Measurements from ENCODE around the gene CLMN. TPM values are rescaled to one million over a fixed set of nuclear protein-coding genes. Genes with fewer than 3 reads are reported as not detected.

The CLMN gene
- total and polyA plus RNA-seq, 2 experiments from 2014 or later, result 15.7 to 40.0 TPM

DNA sequence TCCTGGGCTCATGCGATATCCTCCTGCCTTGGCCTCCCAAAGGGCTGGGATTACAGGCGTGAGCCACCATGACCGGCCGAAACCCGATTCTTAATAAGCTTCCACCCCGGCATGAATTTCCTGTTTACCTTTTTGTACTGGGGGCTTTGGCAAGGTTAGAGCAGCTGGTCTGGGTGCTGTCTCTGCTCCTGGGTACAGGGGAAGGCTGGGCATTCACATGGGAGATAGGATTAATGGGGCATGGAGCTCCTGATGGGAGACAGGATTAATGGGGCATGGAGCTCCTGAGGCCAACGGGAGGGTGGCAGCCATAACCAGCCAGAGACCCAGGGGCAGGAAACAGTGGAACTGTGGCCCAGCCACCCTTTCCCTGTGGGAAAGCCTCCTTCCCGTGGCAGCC lies 92.9 kb downstream of the CLMN start:
- Histone ChIP-seq H3K9me3 (ENCODE audit: low read depth) (no peaks in the 10 kb centered on the region), H3K4me1 (ENCODE audit: insufficient read depth) (peaks cover 22% of the 10 kb centered on the region), H3K27ac (no peak overlapping the region), H3K36me3 (replicated peaks; ENCODE audit: insufficient read depth, low read depth) (no peaks in the 10 kb centered on the region), H3K79me2 (no peaks in the 10 kb centered on the region), H3K27me3 (no peaks in the 10 kb centered on the region), H3K4me3 (no peak overlapping the region), H2AFZ (no peak overlapping the region), H3K9me2 (replicated peaks; ENCODE audit: insufficient read depth) (no peaks in the 10 kb centered on the region), H3K4me2 (no peak overlapping the region), H4K20me1 (ENCODE audit: insufficient read depth, poor library complexity, severe bottlenecking) (no peaks in the 10 kb centered on the region)
- no peak for DNase-seq (ENCODE audit: low spot score)
- TF ChIP-seq CTCF (IDR thresholded peaks at IDR 0.05; ENCODE audit: poor library complexity) (no peak), EZH2phosphoT487 (IDR thresholded peaks at IDR 0.05; ENCODE audit: low read depth, severe bottlenecking, unreplicated experiment) (no peak), EZH2 (IDR thresholded peaks at IDR 0.05; ENCODE audit: borderline replicate concordance) (no peak)
- 73% methylated on average over 8 of the region's 8 CpGs for WGBS (ENCODE audit: low lambda C conversion rate, missing lambda C conversion rate)

GRCh38 chr14:95225251-95225887 lies 94.3 kb downstream of the CLMN start:
- Histone ChIP-seq H3K9me2 (replicated peaks; ENCODE audit: insufficient read depth) (no peaks in the 10 kb centered on the region), H3K27me3 (no peaks in the 10 kb centered on the region), H3K79me2 (no peaks in the 10 kb centered on the region), H3K4me2 (no peak overlapping the region), H3K27ac (no peak overlapping the region), H3K36me3 (replicated peaks; ENCODE audit: insufficient read depth, low read depth) (no peaks in the 10 kb centered on the region), H3K4me3 (no peak overlapping the region), H4K20me1 (ENCODE audit: insufficient read depth, poor library complexity, severe bottlenecking) (no peaks in the 10 kb centered on the region), H3K4me1 (ENCODE audit: insufficient read depth) (peaks cover 35% of the 10 kb centered on the region), H3K9me3 (ENCODE audit: low read depth) (no peaks in the 10 kb centered on the region), H2AFZ (no peak overlapping the region)
- no peak for TF ChIP-seq CTCF (IDR thresholded peaks at IDR 0.05; ENCODE audit: poor library complexity)
- TF ChIP-seq EZH2phosphoT487 (IDR thresholded peaks at IDR 0.05; ENCODE audit: low read depth, severe bottlenecking, unreplicated experiment), result no peak
- TF ChIP-seq EZH2 (IDR thresholded peaks at IDR 0.05; ENCODE audit: borderline replicate concordance), result no peak
- no peak for DNase-seq (ENCODE audit: low spot score)
- WGBS (ENCODE audit: low lambda C conversion rate, missing lambda C conversion rate), result 88% methylated on average over 7 of the region's 7 CpGs

DNA sequence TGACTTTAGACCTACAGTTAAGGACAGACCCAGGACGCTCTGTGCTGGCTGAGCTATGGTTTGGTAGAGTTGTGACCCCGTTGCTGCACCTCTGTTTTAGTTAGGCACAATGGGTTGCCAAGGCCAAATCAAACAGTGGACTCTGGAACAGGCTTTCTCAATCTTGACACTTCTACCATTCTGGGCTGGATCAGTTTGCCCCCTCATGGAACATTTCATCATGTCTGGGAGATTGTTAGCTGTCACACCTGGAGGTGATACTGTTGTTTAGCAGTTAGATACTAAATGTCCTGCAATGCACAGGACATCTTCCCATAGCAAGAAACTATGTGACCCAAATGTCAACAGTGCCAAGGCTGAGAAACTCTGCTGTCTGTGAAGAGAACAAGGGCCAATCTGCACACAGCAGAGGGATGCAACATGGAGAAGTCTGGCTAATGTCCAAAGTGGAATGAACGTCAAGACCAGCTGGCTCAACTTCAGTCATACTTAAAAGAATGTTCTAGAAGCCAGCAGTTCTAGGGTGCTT lies 96.8 kb downstream of the CLMN start:
- WGBS (ENCODE audit: low lambda C conversion rate, missing lambda C conversion rate), result 80% methylated on average over 3 of the region's 3 CpGs
- TF ChIP-seq CTCF (IDR thresholded peaks at IDR 0.05; ENCODE audit: poor library complexity), result no peak
- no peak for TF ChIP-seq EZH2phosphoT487 (IDR thresholded peaks at IDR 0.05; ENCODE audit: low read depth, severe bottlenecking, unreplicated experiment)
- no peak for TF ChIP-seq EZH2 (IDR thresholded peaks at IDR 0.05; ENCODE audit: borderline replicate concordance)
- H3K4me1 ChIP-seq (ENCODE audit: insufficient read depth), result peaks cover 35% of the 10 kb centered on the region
- H3K36me3 ChIP-seq (replicated peaks; ENCODE audit: insufficient read depth, low read depth), result no peaks in the 10 kb centered on the region
- H3K4me2 ChIP-seq, result no peak overlapping the region
- H3K27me3 ChIP-seq, result no peaks in the 10 kb centered on the region
- H3K9me3 ChIP-seq (ENCODE audit: low read depth), result no peaks in the 10 kb centered on the region
- H3K9me2 ChIP-seq (replicated peaks; ENCODE audit: insufficient read depth), result no peaks in the 10 kb centered on the region
- no peaks in the 10 kb centered on the region for H3K79me2 ChIP-seq
- H3K27ac ChIP-seq, result peak overlapping the region; percentile 37
- H4K20me1 ChIP-seq (ENCODE audit: insufficient read depth, poor library complexity, severe bottlenecking), result no peaks in the 10 kb centered on the region
- peak; percentile 62 for DNase-seq (ENCODE audit: low spot score)
- H3K4me3 ChIP-seq, result no peak overlapping the region
- no peak overlapping the region for H2AFZ ChIP-seq
